ENCODE data around the gene NEU1. TPM values are rescaled to one million over a fixed set of nuclear protein-coding genes. Genes with fewer than 3 reads are reported as not detected.

NEU1 gene
- total RNA-seq, 1 experiment from 2014 or later: 34.3 TPM

- Histone ChIP-seq H3K4me1 (ENCODE audit: insufficient read depth, low read length, poor library complexity, severe bottlenecking) (peaks cover 14% of the 10 kb centered on the region), H3K36me3 (ENCODE audit: insufficient read depth, low read length, poor library complexity, severe bottlenecking) (no peaks in the 10 kb centered on the region), H3K4me3 (ENCODE audit: low read depth, low read length, poor library complexity, severe bottlenecking) (peak within 1 kb of the TSS; percentile 65), H3K27me3 (replicated peaks; ENCODE audit: insufficient read depth, low read depth, low read length, poor library complexity) (no peaks in the 10 kb centered on the region), H3K9me3 (ENCODE audit: low read depth, low read length, poor library complexity, severe bottlenecking) (no peaks in the 10 kb centered on the region), H3K27ac (ENCODE audit: low read depth, low read length, poor library complexity, severe bottlenecking) (peak within 1 kb of the TSS; percentile 99)
- CTCF ChIA-PET: interaction anchor here (0.5 to 1.5 kb wide), 4 partner anchors 8 to 62 kb away, joined by 3 to 15 read pairs (median 4); partner anchors contain the start of gene LSM2
- intact Hi-C loops (cut with micrococcal nuclease; ENCODE audit: unreplicated experiment): no loop called here
- no TSS peak for BruUV-seq (replicated peaks)
- POLR2A ChIA-PET (ENCODE audit: low non-redundant PET): interaction anchor here (0.6 to 1.1 kb wide), 6 partner anchors 9 to 75 kb away, joined by 3 to 12 read pairs (median 4); partner anchors contain the start of genes LSM2, MSH5 and VARS1
- TF ChIP-seq, protein P1, sequence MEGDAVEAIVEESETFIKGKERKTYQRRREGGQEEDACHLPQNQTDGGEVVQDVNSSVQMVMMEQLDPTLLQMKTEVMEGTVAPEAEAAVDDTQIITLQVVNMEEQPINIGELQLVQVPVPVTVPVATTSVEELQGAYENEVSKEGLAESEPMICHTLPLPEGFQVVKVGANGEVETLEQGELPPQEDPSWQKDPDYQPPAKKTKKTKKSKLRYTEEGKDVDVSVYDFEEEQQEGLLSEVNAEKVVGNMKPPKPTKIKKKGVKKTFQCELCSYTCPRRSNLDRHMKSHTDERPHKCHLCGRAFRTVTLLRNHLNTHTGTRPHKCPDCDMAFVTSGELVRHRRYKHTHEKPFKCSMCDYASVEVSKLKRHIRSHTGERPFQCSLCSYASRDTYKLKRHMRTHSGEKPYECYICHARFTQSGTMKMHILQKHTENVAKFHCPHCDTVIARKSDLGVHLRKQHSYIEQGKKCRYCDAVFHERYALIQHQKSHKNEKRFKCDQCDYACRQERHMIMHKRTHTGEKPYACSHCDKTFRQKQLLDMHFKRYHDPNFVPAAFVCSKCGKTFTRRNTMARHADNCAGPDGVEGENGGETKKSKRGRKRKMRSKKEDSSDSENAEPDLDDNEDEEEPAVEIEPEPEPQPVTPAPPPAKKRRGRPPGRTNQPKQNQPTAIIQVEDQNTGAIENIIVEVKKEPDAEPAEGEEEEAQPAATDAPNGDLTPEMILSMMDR (conservative IDR thresholded peaks at IDR 0.05; ENCODE audit: low read depth, low read length): no peak
- TF ChIP-seq EZH2 (IDR thresholded peaks at IDR 0.05; ENCODE audit: borderline replicate concordance, low read depth, low read length, poor library complexity, severe bottlenecking): no peak
- peak; percentile 99 for DNase-seq (ENCODE audit: low spot score)
Observed at GRCh38 chr6:31815025-31815838, 47.4 kb downstream of the NEU1 start, which contains the start of the genes HSPA1A and HSPA1L. Gene HSPA1A, plus strand, starts transcription at chr6:31815543. Its CDS starts 214 bp downstream, at chr6:31815757. Gene HSPA1L, minus strand, starts transcription at chr6:31815283. Its CDS starts 3,311 bp downstream, at chr6:31811972.

- H3K9me3 ChIP-seq (ENCODE audit: low read depth, low read length, poor library complexity, severe bottlenecking): no peaks in the 10 kb centered on the region
- intact Hi-C loops (cut with micrococcal nuclease; ENCODE audit: unreplicated experiment): no loop called here
Observed at GRCh38 chr6:31814677-31815024, 48.0 kb downstream of the NEU1 start.

DNA sequence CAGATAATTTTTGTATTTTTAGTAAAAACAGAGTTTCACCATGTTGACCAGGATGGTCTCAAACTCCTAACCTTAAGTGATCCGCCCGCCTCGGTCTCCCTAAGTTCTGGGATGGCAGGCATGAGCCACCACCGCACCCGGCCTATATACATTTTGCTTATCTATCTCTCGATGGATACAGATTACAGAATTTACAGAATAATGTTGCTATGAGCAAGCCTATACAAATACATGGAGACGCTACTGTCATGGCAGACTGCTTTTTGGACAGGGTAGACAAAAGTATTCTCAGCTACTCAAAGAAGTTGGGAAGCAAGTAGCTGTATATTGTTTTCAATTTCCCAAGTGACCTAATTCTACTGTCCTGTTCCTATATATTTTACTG lies 49.2 kb downstream of the NEU1 start:
- no peaks in the 10 kb centered on the region for H3K27me3 ChIP-seq (replicated peaks; ENCODE audit: insufficient read depth, low read depth, low read length, poor library complexity)
- intact Hi-C loops (cut with micrococcal nuclease; ENCODE audit: unreplicated experiment): no loop called here
- TF ChIP-seq, protein P1 (conservative IDR thresholded peaks at IDR 0.05; ENCODE audit: low read depth, low read length): no peak
- TF ChIP-seq EZH2 (IDR thresholded peaks at IDR 0.05; ENCODE audit: borderline replicate concordance, low read depth, low read length, poor library complexity, severe bottlenecking): no peak
- CTCF ChIA-PET: interaction anchor here (1.4 kb wide), 1 partner anchor 17 kb away, joined by 5 read pairs; no protein-coding TSS in a partner anchor
- POLR2A ChIA-PET (ENCODE audit: low non-redundant PET): no interaction called here
- peaks cover 7% of the 10 kb centered on the region for H3K4me1 ChIP-seq (ENCODE audit: insufficient read depth, low read length, poor library complexity, severe bottlenecking)
- H3K36me3 ChIP-seq (ENCODE audit: insufficient read depth, low read length, poor library complexity, severe bottlenecking): no peaks in the 10 kb centered on the region
- peak overlapping the region; percentile 85 for H3K27ac ChIP-seq (ENCODE audit: low read depth, low read length, poor library complexity, severe bottlenecking)
- H3K9me3 ChIP-seq (ENCODE audit: low read depth, low read length, poor library complexity, severe bottlenecking): no peaks in the 10 kb centered on the region
- DNase-seq (ENCODE audit: low spot score): no peak
- peak overlapping the region; percentile 29 for H3K4me3 ChIP-seq (ENCODE audit: low read depth, low read length, poor library complexity, severe bottlenecking)
- no TSS peak for BruUV-seq (replicated peaks)

More at GRCh38 chr6:31814677-31815024, 48.0 kb downstream of the NEU1 start:
- ChIA-PET CTCF (interaction anchor here (0.5 to 1.5 kb wide), 5 partner anchors 8 to 62 kb away, joined by 3 to 15 read pairs (median 3); partner anchors contain the start of gene LSM2), POLR2A (ENCODE audit: low non-redundant PET) (interaction anchor here (0.6 to 1.1 kb wide), 6 partner anchors 8 to 75 kb away, joined by 3 to 12 read pairs (median 4); partner anchors contain the start of genes LSM2, MSH5 and VARS1)
- Histone ChIP-seq H3K36me3 (ENCODE audit: insufficient read depth, low read length, poor library complexity, severe bottlenecking) (no peaks in the 10 kb centered on the region), H3K27me3 (replicated peaks; ENCODE audit: insufficient read depth, low read depth, low read length, poor library complexity) (no peaks in the 10 kb centered on the region), H3K4me3 (ENCODE audit: low read depth, low read length, poor library complexity, severe bottlenecking) (peak overlapping the region; percentile 65), H3K27ac (ENCODE audit: low read depth, low read length, poor library complexity, severe bottlenecking) (peak overlapping the region; percentile 99), H3K4me1 (ENCODE audit: insufficient read depth, low read length, poor library complexity, severe bottlenecking) (peaks cover 14% of the 10 kb centered on the region)
- BruUV-seq (replicated peaks): no TSS peak
- DNase-seq (ENCODE audit: low spot score): peak; percentile 99
- TF ChIP-seq EZH2 (IDR thresholded peaks at IDR 0.05; ENCODE audit: borderline replicate concordance, low read depth, low read length, poor library complexity, severe bottlenecking): no peak
- TF ChIP-seq, protein P1 (conservative IDR thresholded peaks at IDR 0.05; ENCODE audit: low read depth, low read length): no peak

All from A673 (cell line).